ENCODE results near the gene LST1. TPM values are rescaled to one million over a fixed set of nuclear protein-coding genes. Genes with fewer than 3 reads are reported as not detected.
"Not testable (repeated sequence)": the region's sequence is repeated elsewhere in the genome, so short reads cannot be mapped to it uniquely, and the experiment has no call there.

LST1 gene
- polyA plus RNA-seq (ENCODE audit: insufficient read length in 4 of 4), result 1 to 10 TPM; 4.2 to 6.2 (median 5.0) TPM

GRCh38 chr6:31586008-31586407, at the start of gene LST1:
Gene LST1, plus strand, starts transcription at chr6:31586277. Its CDS starts 1,023 bp downstream, at chr6:31587300.
- no peak for DNase-seq (ENCODE audit: low read depth in 4 of 4, low spot score in 2 of 4)

GRCh38 chr6:31538805-31539400, 47.2 kb upstream of the LST1 start:
- no peak for DNase-seq (ENCODE audit: low read depth in 4 of 4, low spot score in 2 of 4)

- DNase-seq (ENCODE audit: low read depth in 4 of 4, low spot score in 2 of 4), result no peak
Measured at GRCh38 chr6:31540640-31541039, 45.4 kb upstream of the LST1 start.

GRCh38 chr6:31541059-31541657, 44.9 kb upstream of the LST1 start:
- peak in 3 of 4 donors; percentile 22 to 38 (median 24) for DNase-seq (ENCODE audit: low read depth in 4 of 4, low spot score in 2 of 4)

GRCh38 chr6:31541658-31542521, 44.2 kb upstream of the LST1 start, which contains the start of gene DDX39B:
Gene DDX39B, minus strand, starts transcription at chr6:31542003. Its CDS starts 1,471 bp downstream, at chr6:31540532.
- DNase-seq (ENCODE audit: low read depth in 4 of 4, low spot score in 2 of 4), result peak; percentile 95 to 99 (median 96)

GRCh38 chr6:31543639-31544038, 42.4 kb upstream of the LST1 start:
- DNase-seq (ENCODE audit: low read depth in 4 of 4, low spot score in 2 of 4), result no peak

GRCh38 chr6:31544676-31545075, 41.4 kb upstream of the LST1 start:
- no peak for DNase-seq (ENCODE audit: low read depth in 4 of 4, low spot score in 2 of 4)

GRCh38 chr6:31545291-31545690, 40.8 kb upstream of the LST1 start:
- DNase-seq (ENCODE audit: low read depth in 4 of 4, low spot score in 2 of 4), result no peak

- peak in 3 of 4 donors; percentile 77 to 84 (median 78) for DNase-seq (ENCODE audit: low read depth in 4 of 4, low spot score in 2 of 4)
Measured at GRCh38 chr6:31546339-31546957, 39.6 kb upstream of the LST1 start, which contains the start of gene ATP6V1G2. Gene ATP6V1G2, minus strand, starts transcription at chr6:31546608. Its CDS starts 49 bp downstream, at chr6:31546559.

GRCh38 chr6:31546958-31547726, 38.9 kb upstream of the LST1 start, which contains the start of gene NFKBIL1:
Gene NFKBIL1, plus strand, starts transcription at chr6:31547608. Its CDS starts 87 bp downstream, at chr6:31547695.
- peak; percentile 86 to 96 (median 92) for DNase-seq (ENCODE audit: low read depth in 4 of 4, low spot score in 2 of 4)

GRCh38 chr6:31547727-31548543, 38.1 kb upstream of the LST1 start:
- DNase-seq (ENCODE audit: low read depth in 4 of 4, low spot score in 2 of 4), result no peak

GRCh38 chr6:31548544-31548873, 37.6 kb upstream of the LST1 start:
- no peak for DNase-seq (ENCODE audit: low read depth in 4 of 4, low spot score in 2 of 4)

- not testable (repeated sequence) for DNase-seq (ENCODE audit: low read depth in 4 of 4, low spot score in 2 of 4)
Measured at GRCh38 chr6:31551371-31551770, 34.7 kb upstream of the LST1 start.

GRCh38 chr6:31556307-31556706, 29.8 kb upstream of the LST1 start:
- DNase-seq (ENCODE audit: low read depth in 4 of 4, low spot score in 2 of 4), result no peak

GRCh38 chr6:31557443-31558317, 28.4 kb upstream of the LST1 start:
- no peak for DNase-seq (ENCODE audit: low read depth in 4 of 4, low spot score in 2 of 4)

- DNase-seq (ENCODE audit: low read depth in 4 of 4, low spot score in 2 of 4), result no peak
Measured at GRCh38 chr6:31558318-31558625, 27.8 kb upstream of the LST1 start.

- DNase-seq (ENCODE audit: low read depth in 4 of 4, low spot score in 2 of 4), result no peak
Measured at GRCh38 chr6:31558631-31559500, 27.2 kb upstream of the LST1 start.

GRCh38 chr6:31559606-31559957, 26.5 kb upstream of the LST1 start:
- DNase-seq (ENCODE audit: low read depth in 4 of 4, low spot score in 2 of 4), result no peak

Data from left renal cortex interstitium (tissue), 4 donors.